Ishikawa (cell line): ENCODE results near the gene MAP2K6.

Experiments used
- CEBPB ChIP-seq: IDR thresholded peaks from 2 replicates; pipeline ENCODE4 v1.6.1; 2012
- CREB1 ChIP-seq: IDR thresholded peaks from 2 replicates; pipeline ENCODE4 v1.6.1; 2012; ENCODE audit warnings: low read depth
- EGR1 ChIP-seq: IDR thresholded peaks from 2 replicates; pipeline ENCODE4 v1.6.1; 2012
- EP300 ChIP-seq: IDR thresholded peaks from 2 replicates; pipeline ENCODE4 v1.6.1; 2012; ENCODE audit warnings: borderline replicate concordance
- FOXM1 ChIP-seq: IDR thresholded peaks from 2 replicates; pipeline ENCODE4 v1.6.1; 2012; ENCODE audit warnings: low read depth, borderline replicate concordance
- MAX ChIP-seq: IDR thresholded peaks from 2 replicates; pipeline ENCODE4 v1.6.1; 2012
- NFIC ChIP-seq: IDR thresholded peaks from 2 replicates; pipeline ENCODE4 v1.6.1; 2012
- RAD21 ChIP-seq: IDR thresholded peaks from 2 replicates; pipeline ENCODE4 v1.6.1; 2012; ENCODE audit warnings: low read depth
- REST ChIP-seq: IDR thresholded peaks from 2 replicates; pipeline ENCODE4 v1.6.1; 2012; ENCODE audit warnings: low read depth, mild to moderate bottlenecking
- TAF1 ChIP-seq: IDR thresholded peaks from 2 replicates; pipeline ENCODE4 v1.6.1; 2012; ENCODE audit warnings: low read depth, mild to moderate bottlenecking
- TCF12 ChIP-seq: IDR thresholded peaks from 2 replicates; pipeline ENCODE4 v1.6.1; 2012; ENCODE audit warnings: low read depth
- TEAD4 ChIP-seq: IDR thresholded peaks from 2 replicates; pipeline ENCODE4 v1.6.1; 2012
- USF1 ChIP-seq: IDR thresholded peaks from 2 replicates; pipeline ENCODE4 v1.6.1; 2012
- YY1 ChIP-seq: IDR thresholded peaks from 2 replicates; pipeline ENCODE4 v1.6.1; 2012; ENCODE audit warnings: low read depth
- ZBTB7A ChIP-seq: IDR thresholded peaks from 2 replicates; pipeline ENCODE4 v1.6.1; 2012; ENCODE audit warnings: low read depth

Gene MAP2K6

GRCh38 chr17:69411766-69412165 lies 2.7 kb upstream of the MAP2K6 start:
- TF ChIP-seq CREB1 = no peak

GRCh38 chr17:69412251-69412671 lies 2.2 kb upstream of the MAP2K6 start:
- TF ChIP-seq YY1 (no peak), ZBTB7A (no peak), RAD21 (no peak), EGR1 (no peak)

- TF ChIP-seq RAD21 (no peak), TAF1 (no peak), MAX (no peak), EP300 (no peak), EGR1 (no peak), NFIC (no peak), REST (no peak), FOXM1 (no peak), YY1 (no peak), USF1 (no peak), CEBPB (no peak), TCF12 (no peak), CREB1 (no peak), TEAD4 (no peak), ZBTB7A (no peak)
Measured at GRCh38 chr17:69415431-69415830, 934 bp downstream of the MAP2K6 start.

GRCh38 chr17:69417545-69418483 lies 3.3 kb downstream of the MAP2K6 start:
- 0 out of 2 replicates have a peak, but pooled peaks have one; percentile 51 for TF ChIP-seq ZBTB7A
- TF ChIP-seq EP300 = no peak

- TF ChIP-seq TAF1 (no peak), EP300 (no peak), CREB1 (no peak), REST (no peak), CEBPB (no peak), EGR1 (no peak), USF1 (no peak), MAX (no peak), YY1 (no peak), TCF12 (no peak)
Measured at GRCh38 chr17:69418535-69418934, 4.0 kb downstream of the MAP2K6 start.

- TF ChIP-seq TEAD4 (no peak), RAD21 (no peak), MAX (no peak), NFIC (no peak), ZBTB7A (no peak), CREB1 (no peak), USF1 (no peak), YY1 (no peak)
Measured at GRCh38 chr17:69423450-69423849, 9.0 kb downstream of the MAP2K6 start.
